Effector memory CD4-positive, alpha-beta T cell (primary cell): ENCODE data around the gene CHRNA3.

Source experiments
- DNase-seq, 3 donors: peaks; one replicate each; pipeline ENCODE4 v3.0.0-alpha.2; 2020
- H3K27ac ChIP-seq: 2 replicates; pipeline ENCODE4 v1.7.0; 2013; ENCODE audit warnings: mild to moderate bottlenecking, low read length, moderate library complexity; ENCODE audit not compliant: insufficient read depth, poor library complexity, severe bottlenecking
- H3K27me3 ChIP-seq: replicated peaks from 2 replicates; pipeline ENCODE4 v1.7.0; 2013; ENCODE audit warnings: mild to moderate bottlenecking, low read length; ENCODE audit not compliant: insufficient read depth, control insufficient read depth, poor library complexity, severe bottlenecking
- H3K36me3 ChIP-seq: 2 replicates; pipeline ENCODE4 v1.7.0; 2013; ENCODE audit warnings: mild to moderate bottlenecking, low read length, moderate library complexity; ENCODE audit not compliant: control insufficient read depth, insufficient read depth
- H3K4me1 ChIP-seq: 2 replicates; pipeline ENCODE4 v1.7.0; 2013; ENCODE audit warnings: low read length, mild to moderate bottlenecking; ENCODE audit not compliant: control insufficient read depth, insufficient read depth, poor library complexity, severe bottlenecking
- H3K4me3 ChIP-seq: 2 replicates; pipeline ENCODE4 v1.7.0; 2013; ENCODE audit warnings: low read length, low read depth, mild to moderate bottlenecking; ENCODE audit not compliant: insufficient read depth, poor library complexity, severe bottlenecking
- H3K9me3 ChIP-seq: 2 replicates; pipeline ENCODE4 v1.7.0; 2013; ENCODE audit warnings: mild to moderate bottlenecking, low read length, moderate library complexity; ENCODE audit not compliant: control insufficient read depth

CHRNA3 gene

GRCh38 chr15:78627348-78627747 lies 6.6 kb upstream of the CHRNA3 start:
- H3K4me1 ChIP-seq, result no peaks in the 10 kb centered on the region
- DNase-seq, result no peak
- no peaks in the 10 kb centered on the region for H3K9me3 ChIP-seq
- no peaks in the 10 kb centered on the region for H3K36me3 ChIP-seq
- peaks cover 4% of the 10 kb centered on the region for H3K27me3 ChIP-seq
- H3K27ac ChIP-seq, result no peak overlapping the region
- H3K4me3 ChIP-seq, result no peak overlapping the region

GRCh38 chr15:78626381-78626995 lies 5.7 kb upstream of the CHRNA3 start:
- Histone ChIP-seq H3K27me3 (peaks cover 4% of the 10 kb centered on the region), H3K36me3 (no peaks in the 10 kb centered on the region), H3K4me3 (no peak overlapping the region), H3K27ac (no peak overlapping the region), H3K9me3 (no peaks in the 10 kb centered on the region), H3K4me1 (no peaks in the 10 kb centered on the region)
- DNase-seq, result no peak

- H3K27ac ChIP-seq, result no peak overlapping the region
- H3K9me3 ChIP-seq, result no peaks in the 10 kb centered on the region
- H3K27me3 ChIP-seq, result peaks cover 9% of the 10 kb centered on the region
- H3K36me3 ChIP-seq, result no peaks in the 10 kb centered on the region
- peaks cover 2% of the 10 kb centered on the region for H3K4me1 ChIP-seq
- H3K4me3 ChIP-seq, result no peak overlapping the region
- no peak for DNase-seq
Measured at GRCh38 chr15:78625606-78626280, 4.9 kb upstream of the CHRNA3 start.

GRCh38 chr15:78624651-78625590 lies 4.1 kb upstream of the CHRNA3 start:
- no peaks in the 10 kb centered on the region for H3K36me3 ChIP-seq
- H3K27ac ChIP-seq, result no peak overlapping the region
- no peak for DNase-seq
- no peaks in the 10 kb centered on the region for H3K9me3 ChIP-seq
- H3K27me3 ChIP-seq, result peaks cover 15% of the 10 kb centered on the region
- H3K4me3 ChIP-seq, result no peak overlapping the region
- H3K4me1 ChIP-seq, result peaks cover 7% of the 10 kb centered on the region

- Histone ChIP-seq H3K36me3 (no peaks in the 10 kb centered on the region), H3K27ac (no peak overlapping the region), H3K4me3 (no peak overlapping the region), H3K4me1 (peaks cover 7% of the 10 kb centered on the region), H3K27me3 (peaks cover 23% of the 10 kb centered on the region), H3K9me3 (no peaks in the 10 kb centered on the region)
- DNase-seq, result no peak
Measured at GRCh38 chr15:78623786-78624497, 3.1 kb upstream of the CHRNA3 start.

- no peak overlapping the region for H3K27ac ChIP-seq
- H3K4me1 ChIP-seq, result peaks cover 7% of the 10 kb centered on the region
- no peak overlapping the region for H3K4me3 ChIP-seq
- H3K9me3 ChIP-seq, result no peaks in the 10 kb centered on the region
- no peak for DNase-seq
- peaks cover 29% of the 10 kb centered on the region for H3K27me3 ChIP-seq
- no peaks in the 10 kb centered on the region for H3K36me3 ChIP-seq
Measured at GRCh38 chr15:78621810-78622402, 1.1 kb upstream of the CHRNA3 start.

- Histone ChIP-seq H3K27me3 (peaks cover 29% of the 10 kb centered on the region), H3K36me3 (no peaks in the 10 kb centered on the region), H3K9me3 (no peaks in the 10 kb centered on the region), H3K4me3 (no peak overlapping the region), H3K27ac (no peak overlapping the region), H3K4me1 (peaks cover 7% of the 10 kb centered on the region)
- no peak for DNase-seq
Measured at GRCh38 chr15:78620021-78620526, 722 bp downstream of the CHRNA3 start.

GRCh38 chr15:78619022-78619950 lies 1.5 kb downstream of the CHRNA3 start:
- peaks cover 7% of the 10 kb centered on the region for H3K4me1 ChIP-seq
- H3K27ac ChIP-seq, result no peak overlapping the region
- no peak for DNase-seq
- H3K4me3 ChIP-seq, result no peak overlapping the region
- H3K9me3 ChIP-seq, result no peaks in the 10 kb centered on the region
- H3K27me3 ChIP-seq, result peaks cover 29% of the 10 kb centered on the region
- H3K36me3 ChIP-seq, result no peaks in the 10 kb centered on the region
